A673 (cell line): ENCODE data around the gene PRPF6.

Experiments
- CTCF ChIP-seq: fragments of 300-800, 200-600 bp; sonication (generic); conservative IDR thresholded peaks from 2 replicates; pipeline ENCODE4 v1.5.1; 2017; ENCODE audit warnings: low read depth, mild to moderate bottlenecking, antibody characterized with exemption, low read length, moderate library complexity, mixed read lengths
- EZH2 ChIP-seq: fragments of 200-600 bp; sonication (generic); IDR thresholded peaks from 2 replicates; pipeline ENCODE4 v1.6.1; 2017; ENCODE audit warnings: borderline replicate concordance, low read depth, mild to moderate bottlenecking, mixed read lengths, antibody characterized with exemption, low read length; ENCODE audit not compliant: poor library complexity, severe bottlenecking

GRCh38 chr20:64080013-64080812, 99.3 kb downstream of the PRPF6 start, which contains the start of gene OPRL1:
- TF ChIP-seq EZH2 (no peak), CTCF (no peak)
